ENCODE results near the gene CASP9.

CASP9 gene

DNA sequence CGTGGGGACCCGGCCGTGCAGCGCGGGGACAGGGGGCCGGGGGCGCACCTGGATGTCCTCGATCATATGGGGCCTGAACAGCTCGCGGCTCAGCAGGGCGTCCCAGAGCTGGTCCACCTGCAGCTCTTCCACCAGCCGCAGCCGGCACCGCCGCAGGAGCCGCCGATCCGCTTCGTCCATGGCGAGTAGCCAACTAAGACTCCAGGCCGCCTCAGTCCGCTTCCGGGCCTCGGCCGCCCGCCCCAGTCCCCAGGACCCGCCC, at the start of gene CASP9:
TSS of gene CASP9 (minus strand) at position 195 of the 262 bp plus-strand sequence. CDS start at position 180, 15 bp downstream.
- DNase-seq (ENCODE audit: low spot score): no peak

DNA sequence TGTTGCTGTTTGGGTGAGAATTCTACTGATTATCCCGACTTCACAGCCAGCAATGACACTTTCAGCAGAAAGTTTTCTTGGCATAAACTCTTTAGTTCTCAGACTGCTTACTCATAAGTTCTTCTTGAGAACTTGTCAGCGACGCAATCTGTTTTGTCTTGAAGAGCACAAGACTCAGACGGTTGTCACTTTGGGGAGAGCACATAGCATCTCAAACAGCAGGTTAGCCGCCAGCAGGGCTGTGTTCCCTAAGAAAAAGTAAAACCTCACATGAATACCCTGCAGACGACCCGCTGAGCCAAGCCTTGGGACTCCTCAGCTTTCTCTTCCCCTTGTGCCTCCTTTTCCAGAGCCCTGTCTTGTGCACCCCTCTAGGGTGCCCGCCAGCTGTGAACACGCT, 49.5 kb upstream of the CASP9 start:
- no peak for DNase-seq (ENCODE audit: low spot score)

DNA sequence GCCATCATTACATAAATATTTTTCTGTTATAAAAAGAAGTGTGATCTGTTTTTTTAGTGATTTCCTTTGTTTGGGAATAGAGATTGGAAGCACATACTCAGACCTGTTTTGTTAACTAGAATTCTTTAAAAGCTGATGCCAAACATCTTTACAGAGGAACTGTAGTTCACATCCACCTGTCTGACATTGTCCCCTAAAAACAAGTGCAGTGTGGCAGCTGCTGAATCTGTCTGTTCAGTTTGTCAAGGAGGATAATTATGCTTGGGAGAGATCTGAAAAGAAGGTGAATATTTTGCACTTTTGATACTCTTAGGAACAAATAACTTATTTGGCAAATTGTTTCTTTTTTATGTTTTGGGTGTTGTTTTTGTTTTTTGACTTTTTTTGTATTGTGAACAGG, 47.3 kb upstream of the CASP9 start:
- no peak for DNase-seq (ENCODE audit: low spot score)

DNA sequence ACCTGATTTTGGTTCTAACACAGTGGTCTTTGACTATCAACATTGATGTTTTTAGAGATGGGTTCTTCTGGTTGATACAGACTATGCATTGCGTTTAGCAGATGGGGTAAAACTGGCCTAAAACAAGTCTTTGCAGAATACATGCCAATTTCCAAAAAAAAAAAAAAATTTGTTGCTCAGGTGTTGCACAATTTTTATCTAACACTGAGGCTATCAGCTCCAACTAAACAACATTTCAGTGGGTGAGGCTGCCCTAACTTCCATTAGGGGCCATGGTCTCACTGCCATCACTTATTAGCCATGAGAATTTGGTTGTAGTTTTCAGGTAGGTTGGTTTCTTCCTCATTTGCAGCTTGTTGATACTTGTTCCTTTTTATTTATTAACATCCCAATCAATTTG, 46.8 kb upstream of the CASP9 start:
- no peak for DNase-seq (ENCODE audit: low spot score)

DNA sequence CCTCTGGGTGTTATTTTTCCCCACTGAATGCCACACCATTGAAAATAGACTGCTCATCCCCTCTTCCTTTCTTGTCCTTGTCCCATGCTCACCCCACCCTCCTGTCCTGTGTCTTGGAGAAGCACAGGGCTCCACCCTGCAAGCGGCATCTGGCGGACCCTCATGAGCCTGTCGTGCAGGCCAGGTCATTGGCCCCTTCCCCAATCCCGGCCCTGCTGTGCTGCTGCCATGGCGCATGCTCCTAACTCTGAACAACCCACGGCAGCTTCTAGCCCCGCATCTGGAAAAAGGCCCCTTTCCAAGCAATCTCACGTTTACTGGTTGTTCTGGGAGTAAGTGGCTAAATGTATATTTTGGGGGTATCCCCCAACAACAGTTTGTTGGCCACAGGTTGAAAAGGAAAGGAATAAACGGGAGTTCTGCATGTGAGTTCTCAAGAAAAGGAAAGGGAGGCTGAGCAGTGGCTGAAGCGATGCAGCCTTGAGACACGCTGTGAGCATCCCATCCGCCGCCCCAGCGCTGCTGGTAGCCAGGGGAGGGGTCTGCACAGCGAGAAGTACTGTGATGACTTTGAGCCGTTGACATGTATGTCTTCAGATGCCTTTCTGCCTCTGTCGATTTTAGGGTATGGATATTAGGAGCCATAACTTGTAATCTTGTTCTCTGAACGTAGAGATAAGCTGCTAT, 44.5 kb upstream of the CASP9 start:
- no peak for DNase-seq (ENCODE audit: low spot score)

DNA sequence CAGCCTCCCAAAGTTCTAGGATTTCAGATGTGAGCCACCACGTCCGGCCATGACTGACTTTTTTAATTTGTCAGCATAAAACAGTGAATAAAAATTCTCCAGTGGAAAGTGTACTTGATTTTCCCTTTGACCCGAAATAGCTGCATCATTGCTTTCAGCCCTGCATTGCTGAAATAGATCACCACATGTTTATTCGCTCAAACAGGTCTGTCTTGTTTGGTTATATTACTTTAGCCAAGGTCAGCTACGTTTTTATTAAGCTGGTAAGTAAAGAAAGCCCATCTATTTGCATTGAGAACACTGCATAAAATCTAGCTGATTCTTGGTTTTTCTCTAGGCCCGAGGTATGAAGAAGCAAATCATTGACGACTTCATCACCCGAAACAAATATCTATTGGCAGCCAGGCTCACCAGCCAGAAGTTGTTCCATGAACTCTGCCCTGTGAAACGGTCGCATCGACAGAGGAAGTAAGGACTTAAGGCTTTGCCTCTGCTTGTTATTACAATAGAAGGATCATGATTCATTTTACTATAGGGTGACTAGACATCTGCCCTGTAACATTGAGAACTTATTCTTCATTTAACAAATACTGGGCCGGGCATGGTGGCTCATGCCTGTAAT, 35.3 kb upstream of the CASP9 start:
- no peak for DNase-seq (ENCODE audit: low spot score)

DNA sequence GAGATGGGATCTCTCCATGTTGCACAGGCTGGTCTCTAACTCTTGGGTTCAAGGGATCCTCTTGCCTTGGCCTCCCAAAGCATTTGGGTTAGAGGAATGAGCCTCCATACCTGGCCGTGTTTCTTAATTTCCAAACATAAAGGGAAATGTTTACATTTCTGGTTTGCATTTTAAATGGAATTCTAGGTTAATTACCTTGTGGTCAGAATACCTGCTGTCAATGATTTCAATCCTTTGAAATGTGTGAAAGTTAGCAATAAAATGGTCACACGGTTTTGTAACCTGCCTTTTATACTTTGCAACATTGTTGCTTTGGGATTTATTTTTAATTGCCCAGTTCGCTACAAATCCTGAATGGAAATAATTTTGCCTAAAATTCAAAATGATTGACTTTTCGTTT, 34.5 kb upstream of the CASP9 start:
- DNase-seq (ENCODE audit: low spot score): no peak

DNA sequence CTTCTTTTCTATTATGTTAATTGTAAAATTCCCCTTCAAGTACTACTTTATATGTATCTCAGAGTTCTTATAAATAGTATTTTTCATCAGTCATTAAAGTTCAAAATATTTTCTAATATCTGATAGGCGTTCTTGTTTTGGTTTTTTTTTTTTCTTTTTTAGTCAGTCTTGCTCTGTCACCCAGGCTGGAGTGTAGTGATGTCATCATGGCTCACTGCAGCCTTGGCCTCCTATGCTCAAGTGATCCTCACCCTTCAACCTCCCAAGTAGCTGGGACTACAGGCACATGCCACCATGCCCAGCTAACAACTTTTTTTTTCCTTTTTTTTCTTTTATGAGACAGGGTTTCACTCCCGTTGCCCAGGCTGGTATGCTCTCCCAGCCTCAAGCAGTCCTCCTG, 33.6 kb upstream of the CASP9 start:
- no peak for DNase-seq (ENCODE audit: low spot score)

DNA sequence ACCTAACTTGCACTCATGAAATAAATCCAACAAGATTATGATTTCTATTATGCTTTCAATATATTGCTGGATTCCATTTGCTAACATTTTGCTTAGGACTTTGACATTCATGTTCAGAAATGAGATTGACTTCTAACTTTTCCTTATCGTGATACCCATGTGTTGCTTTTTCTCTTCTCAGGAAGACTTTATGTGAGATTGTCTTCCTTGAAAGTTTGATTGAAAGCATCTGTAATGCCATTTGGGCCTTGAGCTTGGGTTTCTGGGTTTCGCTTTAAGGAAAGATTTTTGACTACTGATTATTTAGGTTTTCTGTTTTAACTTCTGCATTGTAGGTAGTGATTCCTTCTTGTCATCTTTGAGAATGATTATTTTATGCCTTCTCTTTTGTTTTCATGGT, 33.0 kb upstream of the CASP9 start:
- no peak for DNase-seq (ENCODE audit: low spot score)

DNA sequence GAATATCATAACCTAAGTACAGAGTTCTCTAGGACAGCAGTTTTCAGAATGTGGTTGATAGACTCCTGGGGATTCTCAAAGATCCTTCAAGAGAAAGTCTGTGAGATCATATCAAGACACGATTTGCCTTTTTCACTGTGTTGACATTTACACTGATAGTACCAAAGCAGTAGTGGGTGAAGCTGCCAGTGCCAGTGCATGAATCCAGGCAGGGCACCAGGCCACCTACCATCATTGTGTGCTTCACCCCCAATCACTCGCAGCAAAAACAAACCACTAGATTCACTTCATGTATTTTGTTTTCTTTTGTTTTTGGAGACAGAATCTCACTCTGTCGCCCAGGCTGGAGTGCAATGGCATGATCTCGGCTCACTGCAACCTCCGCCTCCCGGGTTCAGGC, 26.6 kb upstream of the CASP9 start:
- DNase-seq (ENCODE audit: low spot score): no peak

DNA sequence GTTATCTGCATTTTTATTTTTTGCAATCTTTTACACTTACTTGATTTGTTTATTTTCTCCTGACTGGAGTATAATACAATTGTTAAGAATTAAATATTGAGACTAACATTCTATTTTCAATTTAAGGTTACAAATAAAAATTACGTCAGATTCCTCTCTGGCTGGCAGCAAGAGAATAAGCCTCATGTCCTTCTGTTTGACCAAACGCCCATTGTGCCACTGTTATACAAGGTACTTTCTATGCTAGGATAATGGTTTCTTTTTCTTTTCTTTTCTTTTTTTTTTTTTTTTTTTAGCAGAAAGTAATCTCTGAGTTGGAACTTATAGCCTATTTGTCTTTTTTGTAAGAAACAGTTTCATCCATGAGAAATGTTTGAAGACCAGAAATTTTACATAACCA, 22.6 kb upstream of the CASP9 start:
- DNase-seq (ENCODE audit: low spot score): no peak

DNA sequence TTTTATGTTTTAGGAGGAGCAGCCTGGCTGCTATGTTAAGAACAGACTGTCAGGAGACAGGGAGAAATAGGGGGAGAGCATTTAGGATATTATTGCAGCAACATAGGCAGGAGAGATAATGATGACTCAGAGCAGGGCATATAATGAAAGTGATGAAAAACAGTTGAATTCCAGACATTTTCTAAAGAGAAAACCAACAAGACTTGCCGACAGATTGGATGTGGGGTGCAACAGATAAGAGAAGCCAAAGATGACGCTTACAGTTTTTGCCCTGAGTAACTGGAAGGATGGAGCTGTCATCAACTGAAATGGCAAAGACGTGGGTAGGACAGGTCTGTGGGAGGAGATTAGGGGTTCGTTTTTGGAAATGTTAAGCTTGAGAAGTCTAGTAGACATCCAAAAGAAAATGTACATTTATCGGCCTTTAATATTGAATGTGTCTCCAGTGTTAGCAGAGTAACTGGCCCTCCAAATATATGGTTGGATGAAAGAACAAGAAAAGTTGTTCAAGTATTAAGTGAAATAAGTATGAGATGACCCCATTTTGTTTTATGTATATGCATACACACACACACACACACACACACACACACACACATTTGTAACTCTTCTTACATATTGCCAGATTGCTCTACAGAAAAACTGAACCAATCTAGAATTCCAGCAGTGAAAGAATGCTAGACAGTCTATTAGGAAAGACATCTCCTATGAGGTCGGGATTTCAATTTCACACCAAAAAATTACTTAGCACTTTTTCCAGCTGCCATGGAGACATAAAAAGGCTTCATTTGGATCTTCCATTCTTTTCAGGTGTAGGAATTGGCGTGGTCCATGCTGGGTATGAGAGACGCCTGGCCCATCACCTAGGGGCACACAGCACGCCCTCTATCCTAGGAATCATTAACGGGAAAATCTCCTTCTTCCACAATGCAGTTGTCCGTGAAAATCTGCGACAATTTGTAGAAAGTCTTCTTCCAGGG, 19.9 kb upstream of the CASP9 start:
- DNase-seq (ENCODE audit: low spot score): no peak

DNA sequence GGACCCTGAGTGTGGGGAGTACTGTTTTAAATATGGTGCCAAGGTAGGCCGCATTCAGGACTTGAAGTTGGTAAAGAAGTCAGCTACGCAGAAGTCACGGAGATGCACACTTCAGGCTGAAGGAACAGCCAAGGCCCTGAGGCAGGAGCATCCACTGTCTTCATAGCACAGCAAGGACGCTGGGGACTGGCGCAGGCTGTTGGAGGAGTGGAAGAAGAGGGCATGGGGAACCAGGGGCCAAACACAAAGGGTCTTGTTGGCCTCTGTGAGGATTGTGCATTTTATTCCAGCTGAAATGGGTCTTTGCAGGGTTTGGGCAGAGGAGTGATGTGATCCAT, 19.2 kb upstream of the CASP9 start:
- DNase-seq (ENCODE audit: low spot score): no peak

DNA sequence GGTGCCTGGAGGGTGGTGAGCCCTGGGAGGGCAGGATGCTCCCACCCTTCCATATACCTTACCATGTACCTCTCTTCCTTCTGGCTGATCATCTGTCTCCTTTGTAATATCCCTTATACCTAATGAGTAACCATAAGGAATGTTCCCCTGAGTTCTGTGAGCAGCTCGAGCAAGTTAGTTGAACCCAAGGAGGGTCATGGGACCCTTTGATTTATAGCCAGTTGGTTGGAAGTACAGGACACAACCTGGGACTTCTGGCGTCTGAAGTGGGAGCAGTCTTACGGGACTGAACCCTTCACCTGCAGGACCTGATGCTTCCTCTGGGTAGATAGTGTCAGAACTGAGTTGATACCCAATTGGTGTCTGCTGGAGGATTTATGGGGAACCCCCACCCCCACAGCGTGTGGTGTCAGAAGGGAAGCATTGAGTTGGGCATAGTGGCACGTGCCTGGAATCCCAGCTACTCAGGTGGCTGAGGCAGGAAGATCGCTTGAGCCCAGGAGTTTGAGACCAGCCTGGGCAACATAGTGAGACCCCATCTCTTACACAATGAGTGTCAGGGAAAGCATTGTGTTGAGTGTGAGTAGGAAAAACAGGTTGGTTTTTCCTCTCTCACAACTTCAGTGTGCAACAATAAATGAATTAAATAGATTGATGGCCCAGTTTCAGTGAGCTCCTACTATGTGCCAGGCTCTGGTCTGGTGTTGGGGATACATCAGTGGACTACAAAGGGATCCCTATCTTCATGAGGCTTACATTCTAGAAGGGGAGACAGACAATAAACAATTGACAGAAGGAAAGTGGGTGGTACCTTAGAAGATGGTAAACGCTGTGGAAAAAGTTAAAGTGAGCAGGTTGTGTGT, 18.6 kb upstream of the CASP9 start:
- no peak for DNase-seq (ENCODE audit: low spot score)

DNA sequence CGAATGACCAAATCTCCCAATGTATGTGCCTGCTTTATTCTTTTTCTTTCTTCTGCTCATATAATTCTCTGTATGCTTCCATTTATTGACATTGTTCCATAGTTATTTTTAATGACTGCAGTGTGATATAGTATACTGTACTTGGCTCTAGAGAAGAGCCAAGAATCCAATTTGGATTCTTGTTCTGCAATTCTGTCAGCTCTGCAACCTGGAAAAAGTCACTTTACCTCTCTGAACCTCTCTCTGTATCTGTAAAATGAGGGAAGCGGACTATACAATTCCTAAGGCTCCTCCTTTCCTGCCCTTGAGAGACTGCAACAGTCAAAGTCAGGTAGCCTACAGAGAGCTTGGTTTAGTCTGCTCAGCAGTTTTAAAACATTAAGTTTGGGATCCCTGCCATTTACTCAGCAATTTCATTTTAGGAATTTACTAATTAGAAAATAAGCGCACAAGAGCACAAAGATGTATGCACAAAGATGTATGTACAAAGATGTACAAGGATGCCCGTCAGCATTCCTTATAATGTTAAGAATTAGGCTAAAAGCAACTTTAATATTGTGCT, 17.3 kb upstream of the CASP9 start:
- no peak for DNase-seq (ENCODE audit: low spot score)

DNA sequence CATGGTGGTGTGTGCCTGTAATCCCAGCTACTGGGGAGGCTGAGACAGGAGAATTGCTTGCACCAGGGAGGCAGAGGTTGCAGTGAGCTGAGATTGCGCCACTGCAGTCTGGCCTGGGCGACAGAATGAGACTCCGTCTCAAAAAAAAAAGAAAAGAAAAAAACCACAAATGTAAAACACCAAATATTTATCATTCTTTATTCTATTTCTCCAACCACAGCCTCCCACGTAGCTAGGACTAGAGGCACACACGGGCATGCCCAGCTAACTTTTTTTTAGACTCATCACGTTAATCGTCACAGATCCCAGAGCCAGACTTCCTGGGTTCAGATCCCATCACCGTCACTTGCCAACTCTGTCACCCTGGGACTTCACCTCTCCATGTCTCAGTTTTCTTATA, 16.2 kb upstream of the CASP9 start:
- DNase-seq (ENCODE audit: low spot score): no peak

DNA sequence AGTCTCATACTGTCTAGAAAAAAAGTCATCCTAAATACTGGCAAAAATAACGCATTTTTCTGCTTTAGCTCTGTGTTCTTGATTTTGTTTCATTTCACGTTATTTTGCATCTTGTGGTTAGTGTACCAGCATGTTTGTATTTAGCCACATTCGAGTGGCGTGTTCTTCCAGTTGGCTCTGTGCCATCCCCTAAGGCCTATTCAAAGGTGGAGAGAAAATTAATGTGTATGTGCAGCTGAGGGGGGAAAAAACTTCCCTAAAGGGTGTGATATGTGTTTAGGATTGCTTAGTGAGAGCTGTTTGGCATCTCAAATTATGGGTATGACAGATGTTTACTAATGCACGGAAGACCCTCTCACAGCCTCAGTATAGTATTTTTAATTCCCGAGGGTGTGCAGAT, 14.8 kb upstream of the CASP9 start:
- no peak for DNase-seq (ENCODE audit: low spot score)

DNA sequence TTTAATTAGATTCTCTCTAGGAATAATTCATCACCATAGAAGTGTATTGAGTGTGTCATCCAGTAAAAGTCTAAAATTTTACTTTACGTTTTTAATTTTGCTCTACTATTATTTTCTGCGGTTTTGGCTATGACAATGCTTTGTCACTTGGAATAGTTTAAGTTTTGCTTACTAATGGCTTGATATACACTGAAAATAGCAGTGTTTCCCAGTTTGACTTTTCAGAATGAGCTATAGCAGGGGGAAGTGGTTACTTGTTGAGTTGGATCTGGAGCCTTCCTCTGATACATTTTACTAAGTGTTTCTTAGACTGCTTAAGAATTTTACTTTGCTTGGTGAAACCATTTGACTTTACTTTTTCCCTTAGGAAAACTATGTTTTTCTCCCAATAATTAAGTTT, 7.7 kb upstream of the CASP9 start:
- no peak for DNase-seq (ENCODE audit: low spot score)

DNA sequence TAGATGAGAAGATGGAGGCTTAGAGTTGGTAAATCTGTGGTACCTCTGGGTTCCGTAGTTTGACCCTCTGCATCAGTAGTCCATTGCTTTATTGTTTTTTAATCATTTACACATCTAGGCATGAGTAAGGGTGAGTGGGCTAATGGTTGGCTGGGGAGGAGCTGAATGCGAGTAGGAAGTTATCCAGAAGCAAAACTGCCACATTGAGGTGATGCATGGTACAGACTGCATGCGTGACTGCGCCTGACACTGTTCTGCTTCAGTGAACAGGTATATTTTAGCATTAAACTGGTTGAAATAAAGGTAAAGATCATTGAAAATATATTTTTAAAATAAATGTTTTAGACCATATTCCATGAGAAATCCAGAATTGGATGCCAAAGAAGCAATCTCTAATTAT, 7.0 kb upstream of the CASP9 start:
- no peak for DNase-seq (ENCODE audit: low spot score)

DNA sequence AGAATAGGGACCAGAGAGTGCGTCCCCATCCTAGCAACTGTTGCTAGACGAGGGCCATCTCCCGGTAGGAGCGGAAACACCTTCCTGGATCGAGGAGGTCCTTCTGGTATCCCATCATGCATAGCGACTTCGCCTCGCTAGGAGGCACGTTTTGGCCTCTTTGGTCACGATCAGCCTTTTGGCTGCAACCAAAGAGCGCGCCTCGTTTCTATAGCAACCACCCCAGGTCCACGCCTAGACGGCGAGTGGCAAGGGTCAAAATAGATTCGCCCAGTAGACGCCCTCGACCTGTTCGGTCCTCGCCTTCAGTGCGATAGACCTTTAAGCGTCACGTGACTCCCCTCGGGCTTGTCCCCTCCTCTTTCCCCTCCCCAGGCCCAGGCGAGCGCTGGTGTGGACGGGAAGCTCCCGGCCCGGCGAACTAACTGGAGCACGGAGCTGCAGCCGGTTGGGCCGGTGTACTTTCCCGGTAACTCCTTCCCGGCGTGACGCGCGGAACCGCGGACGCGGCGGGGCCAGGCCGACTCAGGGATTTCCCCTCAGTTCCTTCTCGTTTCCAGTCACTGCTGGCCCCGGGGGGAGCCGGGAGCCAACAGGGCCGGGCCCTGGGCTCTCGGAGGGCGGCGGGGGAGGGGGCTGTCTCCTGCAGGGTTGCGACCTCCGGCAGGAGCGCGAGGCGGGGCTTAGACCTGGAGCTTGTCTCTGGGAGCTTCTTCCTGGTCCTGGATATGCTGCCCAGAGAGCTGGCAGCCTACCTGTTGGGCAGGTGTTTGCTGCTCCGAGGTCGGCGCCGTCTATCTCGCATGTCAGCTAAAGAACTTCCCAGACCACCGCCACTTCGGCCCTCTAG, 2.7 kb upstream of the CASP9 start, which contains the start of gene DNAJC16:
TSS of gene DNAJC16 (plus strand) at position 359 of the 850 bp plus-strand sequence. CDS start 2,258 bp downstream, outside the sequence.
- DNase-seq (ENCODE audit: low spot score): peak; percentile 100

DNA sequence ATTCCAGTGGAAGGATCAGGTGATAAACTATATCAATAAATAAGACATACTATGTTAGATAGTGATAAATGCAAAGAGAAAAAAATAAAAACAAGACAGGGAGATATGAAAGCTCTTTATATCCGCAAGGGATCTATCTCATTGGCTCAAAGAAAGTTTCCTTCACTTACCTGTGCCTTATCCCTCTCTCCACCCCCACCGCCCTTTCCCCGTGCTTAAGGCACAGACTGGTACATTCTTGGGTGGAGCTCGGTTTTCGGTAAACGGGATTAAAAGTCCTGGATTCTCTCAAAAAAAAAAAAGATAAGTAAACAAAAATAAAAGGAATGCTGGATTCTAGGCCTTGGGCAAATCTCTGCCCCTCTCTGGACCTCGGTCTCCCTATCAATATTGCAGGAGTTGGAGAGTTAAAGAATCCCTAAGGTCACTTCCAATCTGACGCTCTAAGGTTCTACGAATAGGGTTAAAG, 2.0 kb upstream of the CASP9 start:
- no peak for DNase-seq (ENCODE audit: low spot score)
